Pulmonary artery endothelial cell (primary cell): ENCODE measurements around the gene HSF2. TPM values are rescaled to one million over a fixed set of nuclear protein-coding genes. Genes with fewer than 3 reads are reported as not detected.
"Not testable (repeated sequence)": the region's sequence is repeated elsewhere in the genome, so short reads cannot be mapped to it uniquely, and the experiment has no call there.

Experiments
- DNase-seq: peaks from one replicate; pipeline ENCODE4 v3.0.0-alpha.2; 2011; ENCODE audit warnings: low read depth, low spot score
- total RNA-seq: library from RNA; depleted of rRNA; stranded (reverse); fragments of >200 nt; gene quantifications from 2 replicates; pipeline ENCODE4 v1.2.3, GENCODE V29; 2014

Gene HSF2
- total RNA-seq, 1 donor from 2014 or later = 19.0 TPM

- no peak for DNase-seq
These were observed 53.1 kb downstream of the HSF2 start for GRCh38 chr6:122452509-122452908.

DNA sequence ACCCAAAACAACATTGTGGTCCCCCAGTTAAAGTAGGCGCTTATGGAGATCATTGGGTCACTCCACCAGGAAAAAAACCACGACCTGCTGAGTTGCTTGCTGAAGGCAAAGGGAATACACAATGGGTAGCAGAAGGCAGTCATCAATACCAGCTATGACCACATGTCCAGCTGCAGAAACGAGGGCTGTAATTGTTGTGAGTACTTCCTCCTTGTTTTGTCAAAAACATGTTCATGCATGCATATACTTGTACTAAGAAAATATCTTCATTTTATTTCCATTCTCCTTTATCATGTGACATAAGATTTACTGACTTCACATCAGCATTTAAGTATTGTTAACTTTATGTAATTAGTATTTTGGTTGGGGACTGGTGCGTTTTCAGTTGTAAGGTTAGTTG lies 55.2 kb downstream of the HSF2 start:
- DNase-seq = no peak

DNA sequence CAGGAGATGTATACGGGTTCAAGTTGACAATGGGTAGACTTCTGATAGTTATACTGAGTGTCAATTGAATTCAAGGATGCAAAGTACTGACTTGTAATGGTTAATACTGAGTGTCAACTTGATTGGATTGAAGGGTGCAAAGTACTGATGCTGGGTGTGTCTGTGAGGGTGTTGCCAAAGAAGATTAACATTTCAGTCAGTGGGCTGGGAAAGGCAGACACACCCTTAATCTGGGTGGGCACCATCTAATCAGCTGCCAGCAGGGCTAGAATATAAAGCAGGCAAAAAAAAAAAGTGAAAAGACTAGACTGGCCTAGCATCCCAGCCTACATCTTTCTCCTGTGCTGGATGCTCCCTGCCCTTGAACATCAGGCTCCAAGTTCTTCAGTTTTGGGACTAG lies 55.7 kb downstream of the HSF2 start:
- DNase-seq = not testable (repeated sequence)

GRCh38 chr6:122458087-122458486 lies 58.6 kb downstream of the HSF2 start:
- no peak for DNase-seq

DNA sequence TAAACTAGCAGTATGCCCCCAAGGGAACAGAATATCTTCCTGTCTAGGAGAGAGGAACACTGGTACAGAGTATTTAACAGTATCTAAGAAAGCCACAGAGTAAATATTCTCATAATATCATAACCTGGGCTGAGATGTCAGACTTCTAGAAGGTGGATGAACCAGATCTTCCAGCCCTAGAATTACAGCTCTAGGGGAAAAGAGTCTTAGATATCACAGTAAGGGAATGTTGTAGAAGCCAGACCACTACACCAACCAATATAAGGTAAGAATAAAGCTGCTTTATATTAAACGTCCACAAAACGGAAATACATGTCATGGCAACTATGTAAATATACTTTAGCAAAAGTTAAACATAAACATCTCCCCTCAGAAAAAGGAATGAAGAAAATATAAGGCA lies 59.8 kb downstream of the HSF2 start:
- no peak for DNase-seq

- DNase-seq = not testable (repeated sequence)
These were observed 60.5 kb downstream of the HSF2 start for GRCh38 chr6:122459865-122460416.

DNA sequence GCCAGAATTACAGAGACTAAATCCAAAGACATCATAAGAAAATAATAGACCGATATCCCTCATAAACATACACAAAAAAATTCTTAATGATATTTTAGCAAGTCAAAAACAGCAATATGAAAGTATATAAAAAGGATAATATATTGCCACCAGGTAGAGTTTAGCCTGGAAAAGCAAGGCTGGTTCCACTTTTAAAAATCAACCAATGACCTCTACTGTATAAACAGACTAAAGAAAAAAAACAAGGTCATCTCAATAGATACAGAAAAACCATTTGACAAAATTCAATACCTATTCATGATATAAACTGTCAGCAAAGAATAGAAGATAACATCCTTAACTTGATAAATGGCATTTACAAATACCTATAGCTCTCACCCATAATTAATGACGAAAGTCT lies 62.4 kb downstream of the HSF2 start:
- no peak for DNase-seq

GRCh38 chr6:122471107-122472021 lies 71.9 kb downstream of the HSF2 start, which contains the start of gene SERINC1:
SERINC1 (minus strand) TSS chr6:122471807; CDS start chr6:122471737, 70 bp downstream.
- peak; percentile 89 for DNase-seq

DNA sequence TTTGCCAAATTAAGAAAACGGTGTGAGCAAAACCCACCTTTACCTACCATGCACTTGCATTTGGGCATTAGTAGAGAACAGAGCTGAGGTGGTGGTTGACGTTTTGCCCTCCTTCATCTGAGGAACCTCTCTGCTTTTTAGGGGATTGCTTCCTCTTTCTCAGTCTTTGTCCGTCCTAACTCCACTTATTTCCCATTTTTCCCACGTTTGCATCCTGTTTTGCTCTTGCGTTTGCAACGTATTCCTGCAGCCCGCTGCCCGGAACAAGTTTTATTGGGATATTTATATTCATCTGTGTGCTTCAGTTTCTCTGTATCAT lies 72.5 kb downstream of the HSF2 start:
- DNase-seq = no peak

DNA sequence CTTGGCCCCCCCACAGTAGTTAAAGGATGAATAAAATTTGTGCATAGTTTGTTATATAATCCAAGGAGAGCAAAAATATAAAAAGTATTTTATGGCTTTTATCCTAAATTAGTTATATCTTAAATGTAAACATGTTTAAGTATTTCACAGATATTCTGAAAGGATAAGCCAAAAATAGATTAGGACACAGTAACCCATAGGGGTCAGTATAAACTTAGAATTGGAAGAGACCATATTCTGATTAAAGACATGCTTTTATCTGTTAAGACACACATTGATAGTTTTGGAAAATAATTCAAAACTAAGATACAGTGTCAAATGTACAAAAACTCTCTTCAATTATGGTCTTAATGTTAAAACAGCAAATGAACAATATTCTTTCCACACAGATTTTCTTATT lies 76.7 kb downstream of the HSF2 start:
- DNase-seq = no peak

GRCh38 chr6:122482750-122483080 lies 83.3 kb downstream of the HSF2 start:
- DNase-seq = no peak

Other genes starting within 250 kb of the HSF2 start
- 143 and 194 TPM in 2 replicates for gene SERINC1, start 72.2 kb downstream of the HSF2 start, total RNA-seq
- gene PKIB, start 210.8 kb downstream of the HSF2 start, total RNA-seq = 0.13 TPM in 1 of 2 replicates, not detected in the other